GM04503 (cell line): ENCODE results near the gene LITAFD.
"Not testable (repeated sequence)": the region's sequence is repeated elsewhere in the genome, so short reads cannot be mapped to it uniquely, and the experiment has no call there.

Source experiments
- DNase-seq: peaks from one replicate; pipeline ENCODE4 v3.0.0-alpha.2; 2012; ENCODE audit warnings: low read depth

The LITAFD gene

DNA sequence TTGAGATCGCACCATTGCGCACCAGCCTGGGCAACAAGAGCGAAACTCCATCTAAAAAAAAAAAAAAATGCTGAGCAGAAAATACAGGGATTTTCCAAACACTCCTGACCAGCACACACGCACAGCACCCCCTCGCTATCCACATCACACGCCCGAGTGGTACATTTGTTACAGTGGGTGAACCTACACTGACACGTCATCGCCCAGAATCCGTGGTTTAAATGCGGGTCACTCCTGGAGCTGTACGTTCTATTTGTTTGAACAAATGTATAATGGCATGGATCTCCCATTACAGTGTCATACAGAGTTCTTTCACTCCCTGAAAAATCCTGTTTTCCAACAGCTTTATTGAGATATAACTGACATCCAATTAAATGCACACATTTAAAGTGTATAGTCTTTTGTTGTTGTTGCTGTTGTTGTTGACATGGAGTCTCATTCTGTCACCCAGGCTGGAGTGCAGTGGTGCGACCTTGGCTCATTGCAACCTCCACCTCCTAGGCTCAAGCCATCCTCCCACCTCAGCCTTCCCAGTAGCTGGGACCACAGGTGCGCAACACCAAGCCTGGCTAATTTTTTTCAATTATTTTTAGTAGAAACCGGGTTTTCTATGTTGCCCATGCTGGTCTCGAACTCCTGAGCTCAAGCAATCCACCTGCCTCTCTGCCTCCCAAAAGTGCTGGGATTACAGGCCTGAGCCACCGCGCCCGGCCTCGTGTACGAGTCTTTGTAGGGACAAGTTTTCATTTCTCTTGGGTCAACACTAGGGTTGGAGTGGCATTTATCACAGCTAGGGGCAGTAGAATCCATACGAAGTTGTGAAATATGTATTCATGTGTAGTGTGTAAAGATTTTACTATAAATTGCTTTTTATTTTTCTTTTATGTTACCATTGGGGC lies 8.9 kb upstream of the LITAFD start:
- DNase-seq: no peak

DNA sequence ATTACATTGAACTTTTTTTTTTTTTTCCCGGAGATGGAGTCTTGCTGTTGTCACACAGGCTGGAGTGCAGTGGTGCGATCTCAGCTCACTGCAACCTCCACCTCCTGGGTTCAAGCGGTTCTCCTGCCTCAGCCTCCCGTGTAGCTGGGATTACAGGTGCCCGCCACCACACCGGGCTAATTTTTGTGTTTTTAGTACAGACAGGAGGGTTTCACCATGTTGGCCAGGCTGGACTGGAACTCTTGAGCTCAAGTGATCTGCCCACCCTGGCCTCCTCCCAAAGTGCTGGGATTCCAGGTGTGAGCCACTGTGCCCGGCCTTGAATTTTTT lies 8.3 kb upstream of the LITAFD start:
- DNase-seq: not testable (repeated sequence)

DNA sequence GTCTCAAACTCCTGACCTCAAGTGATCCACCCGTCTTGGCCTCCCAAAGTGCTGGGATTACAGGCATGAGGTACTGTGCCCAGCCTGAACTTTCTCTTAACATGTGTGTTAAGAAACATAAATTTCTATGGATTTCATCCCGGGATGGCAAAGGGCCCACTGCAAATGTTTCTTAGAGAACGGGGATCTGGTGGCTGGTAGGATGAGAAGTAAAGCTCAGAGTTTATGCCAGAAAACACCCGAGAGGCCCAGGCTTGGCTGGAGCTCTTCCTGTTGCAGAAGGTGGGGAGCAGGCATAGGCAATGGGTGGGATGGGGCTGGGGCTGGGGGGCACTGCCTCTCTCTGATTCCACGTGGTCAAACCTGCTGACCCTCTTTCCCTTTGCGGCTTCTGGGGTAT lies 7.8 kb upstream of the LITAFD start:
- DNase-seq: no peak

- DNase-seq: not testable (repeated sequence)
These were observed 6.8 kb upstream of the LITAFD start for GRCh38 chr16:8875317-8875716.

- DNase-seq: no peak
These were observed 4.1 kb upstream of the LITAFD start for GRCh38 chr16:8877894-8878522.

GRCh38 chr16:8878523-8878911 lies 3.6 kb upstream of the LITAFD start:
- peak; percentile 78 for DNase-seq

- DNase-seq: no peak
These were observed 1.2 kb upstream of the LITAFD start for GRCh38 chr16:8880839-8881510.

DNA sequence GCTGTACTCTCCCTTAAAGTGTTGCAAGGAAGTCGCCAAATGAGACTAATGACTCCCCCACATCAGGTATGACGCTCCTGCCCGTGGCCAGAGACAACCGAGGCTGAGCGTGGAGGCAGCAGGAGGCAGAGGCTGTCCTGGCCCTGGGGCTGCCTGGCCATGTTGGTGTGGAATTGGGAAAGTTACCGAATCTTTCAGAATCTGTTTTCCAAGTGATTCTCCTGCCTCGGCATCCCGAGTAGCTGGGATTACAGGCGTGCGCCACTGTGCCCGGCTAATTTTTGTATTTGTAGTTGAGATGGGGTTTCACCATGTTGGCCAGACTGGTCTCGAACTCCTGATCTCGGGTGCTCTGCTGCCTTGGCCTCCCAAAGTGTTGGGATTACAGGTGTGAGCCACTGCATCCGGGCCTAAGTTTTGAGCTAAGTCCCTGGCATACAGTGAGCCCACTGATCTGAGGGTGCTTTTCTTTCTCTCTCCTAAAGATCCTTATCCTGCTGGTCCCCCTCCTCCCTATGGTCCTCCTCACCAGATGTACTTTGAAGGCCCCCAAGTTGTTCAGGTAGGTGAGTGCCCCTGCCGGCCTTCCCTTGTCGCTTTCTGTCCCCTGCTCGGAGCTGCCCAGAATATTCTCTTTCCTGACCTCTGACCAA lies 700 bp downstream of the LITAFD start:
- no peak for DNase-seq

GRCh38 chr16:8885674-8886592 lies 3.8 kb downstream of the LITAFD start:
- no peak for DNase-seq

- DNase-seq: no peak
These were observed 4.7 kb downstream of the LITAFD start for GRCh38 chr16:8886593-8887430.

GRCh38 chr16:8887431-8887765 lies 5.2 kb downstream of the LITAFD start:
- DNase-seq: no peak

- DNase-seq: no peak
These were observed 5.9 kb downstream of the LITAFD start for GRCh38 chr16:8887952-8888560.

DNA sequence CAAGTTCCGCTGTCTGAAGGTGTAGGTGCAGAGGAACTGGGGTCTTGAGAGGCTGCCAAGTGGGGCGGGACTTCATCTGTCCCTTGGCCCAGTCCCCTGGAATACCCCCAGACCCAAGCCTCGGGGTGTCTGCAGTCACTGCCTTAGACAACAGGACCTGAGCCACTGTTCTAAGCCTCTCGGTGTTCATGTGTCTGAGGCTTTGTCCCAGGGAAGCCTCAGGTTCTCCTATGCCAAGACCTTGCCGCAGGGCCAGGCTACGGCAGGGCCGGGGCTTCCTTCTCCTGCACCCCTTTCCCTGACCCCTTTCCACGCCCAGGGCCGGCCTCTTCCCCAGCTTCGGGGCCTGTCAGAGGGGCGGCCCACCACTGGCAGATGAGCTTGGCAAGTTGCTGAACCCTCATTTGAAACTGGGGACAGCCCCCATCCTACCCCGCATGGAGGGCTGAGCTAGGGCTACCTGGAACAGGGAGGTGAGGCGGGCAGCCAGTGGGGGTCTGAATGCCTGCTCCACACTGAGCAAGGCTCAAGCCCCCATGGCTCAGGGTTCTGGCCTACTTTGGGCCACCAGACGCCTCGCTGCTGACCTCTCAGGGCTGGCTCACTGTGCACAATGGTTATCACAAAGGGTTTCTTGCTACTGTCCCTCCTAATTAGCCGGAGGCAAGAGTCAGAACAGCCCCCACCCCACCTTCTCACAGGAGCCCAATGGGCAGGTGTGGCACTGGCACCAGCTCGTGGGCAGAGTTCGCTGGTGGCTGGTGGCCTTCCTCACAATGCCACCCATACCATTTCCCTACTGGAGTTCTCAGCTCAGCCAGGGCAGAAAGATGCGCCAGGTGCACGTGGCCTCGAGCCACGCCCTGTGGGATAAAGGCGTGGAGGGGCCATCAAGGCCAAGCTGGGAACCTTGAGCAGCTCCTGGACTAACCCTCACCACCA lies 7.1 kb downstream of the LITAFD start:
- DNase-seq: no peak

DNA sequence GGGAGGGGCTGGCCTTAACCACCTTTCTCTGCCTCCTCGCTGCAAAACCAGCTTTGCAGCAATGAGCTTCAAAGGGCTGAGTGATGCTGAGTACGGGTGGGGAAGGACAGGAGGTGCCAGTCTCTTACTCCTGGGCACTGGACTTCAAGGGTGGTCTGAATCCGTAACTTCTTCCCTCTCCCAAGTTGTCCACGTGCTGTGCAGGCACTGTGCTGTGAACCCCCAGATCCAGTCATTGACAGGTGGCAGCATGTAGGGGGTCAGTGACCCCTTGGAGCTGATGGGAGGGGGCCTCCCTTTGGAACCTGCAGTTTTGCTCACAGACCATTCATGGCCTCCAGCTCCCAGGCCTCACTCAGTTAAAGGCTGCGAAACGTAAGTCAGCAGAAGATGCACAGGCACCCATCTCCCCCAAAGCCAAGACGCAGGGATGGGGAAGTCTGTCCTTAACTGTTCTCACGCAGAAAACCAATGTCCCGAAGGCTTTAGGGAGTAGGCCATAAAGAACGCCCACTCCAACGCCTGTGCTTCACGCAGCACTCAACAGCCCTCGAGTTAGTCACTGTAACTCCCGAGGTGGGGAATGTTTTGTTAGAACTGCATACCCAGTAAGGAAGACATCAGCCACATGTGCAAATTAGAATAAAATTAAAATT lies 7.9 kb downstream of the LITAFD start:
- DNase-seq: no peak

GRCh38 chr16:8890549-8890921 lies 8.4 kb downstream of the LITAFD start:
- no peak for DNase-seq

GRCh38 chr16:8892101-8892575 lies 10.0 kb downstream of the LITAFD start:
- no peak for DNase-seq

- DNase-seq: no peak
These were observed 11.3 kb downstream of the LITAFD start for GRCh38 chr16:8893426-8893825.

DNA sequence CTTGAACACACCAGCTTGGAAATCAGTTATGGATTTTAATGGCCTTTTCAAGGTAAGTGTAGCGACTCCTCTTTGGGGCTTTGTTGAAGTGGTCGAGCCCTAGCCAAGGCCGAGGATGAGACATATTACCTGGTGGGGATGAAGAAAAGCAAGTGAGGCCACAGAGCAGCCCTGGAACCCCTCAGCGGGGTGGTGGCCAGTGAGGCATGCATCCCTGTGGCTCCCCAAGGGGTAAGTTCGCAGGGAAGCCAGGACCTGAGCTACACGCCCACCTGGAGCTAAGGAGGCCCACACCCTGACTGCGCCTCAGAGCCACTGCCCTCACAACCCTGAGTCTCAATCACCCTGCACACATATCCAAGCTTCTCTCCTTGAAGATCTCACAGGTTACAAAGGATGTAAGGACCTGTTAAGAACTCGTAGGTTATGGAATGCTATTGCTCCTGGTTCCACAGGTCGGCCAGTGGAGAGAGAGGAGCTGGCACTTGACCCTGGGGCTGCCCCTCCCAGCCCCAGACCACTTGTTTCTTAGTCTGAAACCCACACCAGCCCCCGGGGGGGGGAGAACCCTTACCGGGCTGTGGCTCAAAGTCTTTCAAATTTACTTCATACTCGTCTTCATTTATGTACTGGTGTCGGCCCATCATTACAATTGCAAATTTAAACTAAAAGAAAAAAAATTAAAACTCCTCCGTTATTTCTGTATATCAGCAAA lies 12.0 kb downstream of the LITAFD start:
- no peak for DNase-seq
